HG03064 (cell line): ENCODE results near the gene ABTB2.
"Not testable (repeated sequence)": the region's sequence is repeated elsewhere in the genome, so short reads cannot be mapped to it uniquely, and the experiment has no call there.

ENCODE experiments used
- ATAC-seq: cut with Tn5 transposase; IDR thresholded peaks from one replicate; pipeline ENCODE4 v1.9.1; 2021; ENCODE audit warnings: low read depth; ENCODE audit not compliant: unreplicated experiment

The ABTB2 gene

DNA sequence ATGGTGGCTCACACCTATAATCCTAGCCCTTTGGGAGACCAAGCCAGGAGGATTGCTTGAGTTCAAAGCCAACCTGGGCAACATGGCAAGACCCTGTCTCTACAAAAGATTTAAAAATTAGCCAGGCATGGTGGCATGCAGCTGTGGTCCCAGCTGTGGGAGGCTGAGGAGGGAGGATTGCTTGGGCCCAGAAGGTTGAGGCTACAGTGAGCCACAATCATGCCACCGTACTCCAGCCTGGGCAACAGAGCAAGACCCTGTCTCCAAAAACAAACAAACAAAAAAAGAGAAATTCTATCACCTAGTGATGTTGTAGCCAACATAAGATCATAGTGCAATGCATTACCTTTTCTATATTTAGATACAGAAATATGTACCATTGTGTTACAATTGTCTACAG, 138.5 kb downstream of the ABTB2 start:
- no peak for ATAC-seq

DNA sequence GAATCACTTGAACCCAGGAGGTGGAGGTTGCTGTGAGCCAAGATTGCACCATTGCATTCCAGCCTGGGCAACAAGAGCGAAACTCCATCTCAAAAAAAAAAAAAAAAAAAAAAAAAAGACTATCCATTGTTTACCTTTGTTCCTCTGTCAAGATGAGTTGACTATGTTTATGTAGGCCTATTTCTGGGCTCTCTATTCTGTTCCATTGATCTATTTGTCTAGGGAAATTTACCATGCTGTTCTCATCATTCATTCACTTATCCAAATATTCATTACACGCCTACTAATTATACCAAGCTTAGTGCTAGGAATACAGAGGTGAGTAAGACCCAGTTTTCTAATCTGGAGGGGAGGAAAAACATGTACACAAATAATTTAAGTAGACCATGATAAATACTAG, 139.1 kb downstream of the ABTB2 start:
- not testable (repeated sequence) for ATAC-seq

DNA sequence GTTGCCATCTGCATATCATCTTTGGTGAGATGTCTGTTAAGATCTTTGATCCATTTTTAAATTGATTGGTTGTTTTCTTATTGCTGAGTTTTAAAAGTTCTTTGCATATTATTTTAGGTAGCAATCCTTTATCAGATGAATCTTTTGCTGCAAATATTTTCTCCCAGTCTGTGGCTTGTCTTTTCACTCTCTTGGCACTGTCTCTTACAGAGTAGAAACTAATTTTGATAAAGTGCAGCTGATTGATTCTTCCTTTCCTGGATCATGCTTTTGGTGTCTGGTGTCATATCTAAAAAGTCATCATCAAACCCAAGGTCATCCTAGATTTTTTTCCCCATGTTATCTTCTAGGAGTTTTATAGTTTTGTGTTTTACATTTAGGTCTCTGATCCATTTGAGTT, 139.7 kb downstream of the ABTB2 start:
- ATAC-seq = no peak

DNA sequence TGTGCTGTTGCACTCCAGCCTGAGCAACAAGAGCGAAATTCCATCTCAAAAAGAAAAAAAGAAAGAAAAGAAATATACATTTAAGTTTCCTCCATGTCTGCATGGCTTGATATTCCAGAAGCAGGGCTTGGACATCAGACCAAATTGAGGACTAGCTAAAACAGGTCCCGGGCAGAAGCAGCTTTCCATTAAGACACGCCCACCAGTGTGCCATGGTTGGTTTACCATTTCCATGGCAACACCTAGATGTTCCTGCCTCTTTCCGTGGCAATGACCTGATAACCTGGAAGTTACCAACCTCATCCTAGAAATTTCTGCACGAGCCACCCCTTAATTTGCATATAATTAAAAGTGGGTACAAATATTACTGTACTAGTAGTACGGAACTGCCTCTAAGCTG, 141.1 kb downstream of the ABTB2 start:
- ATAC-seq = no peak

DNA sequence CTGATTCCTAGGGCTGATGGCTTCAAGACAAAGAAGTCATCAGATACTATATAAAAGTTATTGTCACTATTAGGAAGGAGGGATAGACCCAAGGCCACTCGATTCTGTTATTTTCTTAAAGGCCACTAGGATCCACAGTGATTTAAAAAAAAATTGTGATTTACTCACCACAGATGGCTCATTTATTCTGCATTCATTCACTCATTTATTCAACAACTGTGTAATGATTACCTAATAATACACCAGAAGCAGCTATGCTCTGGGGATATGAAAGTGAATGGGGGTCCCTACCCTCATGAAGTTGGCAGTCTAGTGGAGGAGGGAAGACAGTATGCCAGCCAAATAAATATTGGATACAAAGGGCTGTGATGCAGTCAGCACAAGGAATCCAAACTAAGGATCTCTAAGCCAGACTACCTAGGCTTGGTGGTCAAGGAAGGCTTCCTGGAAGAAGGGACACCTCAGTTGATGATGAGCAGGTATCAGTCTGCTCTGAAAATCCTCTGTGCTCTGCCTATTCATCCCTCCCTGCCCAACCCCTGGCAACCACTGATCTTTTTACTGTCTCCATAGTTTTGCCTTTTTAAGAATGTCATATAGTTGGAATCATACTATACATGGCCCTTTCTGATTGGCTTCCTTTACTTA, 141.9 kb downstream of the ABTB2 start:
- ATAC-seq = no peak

DNA sequence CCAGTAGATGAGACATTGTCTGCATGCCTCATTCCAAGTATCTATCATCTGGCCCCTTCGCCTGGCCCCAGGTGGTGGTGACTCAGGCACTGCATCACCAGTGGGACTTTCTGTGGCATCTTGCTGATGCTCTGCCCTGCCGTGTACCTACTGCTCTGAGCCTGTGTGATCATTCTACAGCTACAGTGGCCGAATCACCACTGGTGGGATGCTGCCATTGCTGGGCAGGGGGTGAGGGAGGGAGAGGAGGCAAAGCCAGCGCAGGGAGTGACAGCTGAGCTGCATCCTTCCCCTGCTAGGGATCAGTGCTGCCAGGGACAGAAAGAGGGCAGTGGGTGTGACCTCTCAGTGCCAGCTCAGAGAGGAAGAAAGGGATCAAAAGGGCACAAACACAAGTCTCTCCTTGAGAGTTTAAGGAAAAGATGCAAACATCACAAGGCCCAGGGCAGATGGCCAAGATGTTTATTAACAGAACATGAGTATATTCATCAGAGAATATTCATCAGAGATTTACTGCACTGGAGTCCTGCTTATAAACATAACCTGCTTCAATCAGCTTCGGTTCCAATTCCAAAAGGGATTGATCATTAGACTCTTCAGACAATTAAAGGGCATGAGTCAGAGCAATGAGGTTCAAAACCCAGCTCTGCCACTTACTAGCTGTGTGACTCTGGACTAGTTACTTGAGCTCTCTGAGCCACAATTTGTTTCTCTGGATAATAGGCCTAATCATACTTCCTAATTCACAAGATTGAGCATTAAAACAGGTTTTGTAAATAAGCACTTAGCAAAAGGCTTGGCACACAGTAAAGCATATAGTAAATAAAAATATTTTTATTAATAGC, 142.6 kb downstream of the ABTB2 start:
- ATAC-seq = no peak

DNA sequence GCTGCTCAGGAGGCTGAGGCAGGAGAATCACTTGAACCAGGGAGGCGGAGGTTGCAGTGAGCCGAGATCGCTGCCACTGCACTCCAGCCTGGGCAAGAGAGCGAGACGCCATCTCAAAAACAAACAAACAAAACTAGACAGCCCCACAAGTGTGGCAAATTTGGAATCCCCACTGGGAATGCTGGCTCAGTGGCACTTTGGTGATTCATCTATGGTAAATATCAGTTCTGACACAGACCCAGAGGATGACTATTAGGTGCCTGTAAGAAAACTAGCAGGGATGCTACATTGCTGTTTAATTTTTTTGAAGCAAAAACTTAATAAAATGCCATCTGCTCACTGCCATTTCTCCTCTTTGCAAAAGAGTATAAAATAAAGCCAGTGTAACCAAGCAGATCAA, 144.4 kb downstream of the ABTB2 start:
- ATAC-seq = no peak

DNA sequence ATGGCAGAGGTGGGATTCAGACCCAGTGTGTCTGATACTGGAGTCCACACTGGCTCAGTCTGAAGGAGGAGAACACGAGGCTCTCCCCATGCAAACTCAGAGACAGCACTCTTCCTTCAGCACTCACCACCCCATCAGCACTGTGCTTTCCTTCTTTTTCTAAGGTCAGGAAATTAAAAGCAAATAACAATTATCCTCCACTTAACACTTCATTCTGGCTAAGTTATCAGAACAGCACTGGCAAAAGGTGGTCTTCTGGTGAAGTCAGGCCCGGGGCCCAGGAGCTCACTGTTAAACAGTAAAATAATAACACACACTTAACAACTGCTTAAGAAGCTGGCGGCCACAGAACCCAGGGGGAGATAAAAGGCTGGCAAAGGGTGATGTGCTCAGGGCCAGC, 145.2 kb downstream of the ABTB2 start:
- no peak for ATAC-seq

DNA sequence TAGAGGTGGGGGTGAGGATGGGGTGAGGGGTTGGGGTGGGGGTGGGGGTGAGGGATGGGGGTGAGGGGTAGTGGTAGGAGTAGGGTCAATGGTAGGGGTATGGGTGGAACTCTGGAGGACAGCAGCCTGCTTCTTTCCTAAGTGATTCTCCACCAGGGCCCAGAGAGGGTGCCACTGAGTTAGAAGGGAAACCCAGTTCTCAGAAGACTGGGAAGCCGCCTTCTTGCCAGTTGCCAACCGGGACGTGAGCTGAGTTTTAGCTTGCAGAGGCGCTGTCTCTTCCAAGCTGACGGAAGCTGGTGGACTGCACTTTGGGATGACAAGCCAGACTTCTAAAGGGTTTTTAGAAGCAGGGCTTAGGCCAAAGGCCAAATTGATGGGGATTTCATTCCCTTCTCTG, 148.0 kb downstream of the ABTB2 start:
- ATAC-seq = no peak

DNA sequence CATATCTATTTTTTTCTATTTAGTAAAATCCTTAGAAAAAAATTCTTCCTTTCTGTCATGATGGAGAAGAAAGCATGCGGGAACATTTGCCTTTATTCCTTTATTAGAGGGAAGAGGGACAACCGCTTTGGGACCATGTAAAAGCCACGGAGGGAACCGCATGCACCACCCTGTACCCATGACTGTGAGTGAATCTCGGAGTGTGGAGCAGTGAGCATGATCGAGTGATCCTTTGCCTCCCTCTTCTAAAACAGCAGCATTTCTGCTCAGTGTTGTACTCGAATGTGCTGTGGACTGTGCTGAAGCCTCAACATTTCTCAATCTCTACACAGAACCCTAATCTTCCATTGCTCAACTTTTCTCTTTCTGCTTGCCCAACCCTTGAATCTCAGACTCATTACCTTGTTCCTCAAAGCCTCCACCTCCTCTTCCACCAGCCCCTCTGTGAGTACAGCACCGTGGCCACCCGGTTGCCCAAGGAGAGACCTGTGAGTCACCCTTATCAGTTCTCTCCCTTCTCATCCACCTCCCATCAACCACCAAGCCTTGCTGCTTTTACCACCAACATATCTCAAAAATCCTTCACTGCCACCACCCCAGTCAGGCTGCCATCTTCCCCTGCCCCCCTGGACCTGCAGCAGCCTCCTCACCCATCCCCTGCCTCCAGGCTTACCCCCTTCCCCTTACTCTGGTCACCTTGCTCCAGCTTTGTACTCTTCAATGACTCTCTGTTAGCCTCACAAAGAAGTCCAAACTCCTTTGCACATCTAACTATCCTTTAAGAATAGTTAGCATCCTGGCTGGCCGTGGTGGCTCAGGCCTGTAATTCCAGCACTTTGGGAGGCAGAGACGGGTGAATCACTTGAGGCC, 149.3 kb downstream of the ABTB2 start:
- no peak for ATAC-seq

DNA sequence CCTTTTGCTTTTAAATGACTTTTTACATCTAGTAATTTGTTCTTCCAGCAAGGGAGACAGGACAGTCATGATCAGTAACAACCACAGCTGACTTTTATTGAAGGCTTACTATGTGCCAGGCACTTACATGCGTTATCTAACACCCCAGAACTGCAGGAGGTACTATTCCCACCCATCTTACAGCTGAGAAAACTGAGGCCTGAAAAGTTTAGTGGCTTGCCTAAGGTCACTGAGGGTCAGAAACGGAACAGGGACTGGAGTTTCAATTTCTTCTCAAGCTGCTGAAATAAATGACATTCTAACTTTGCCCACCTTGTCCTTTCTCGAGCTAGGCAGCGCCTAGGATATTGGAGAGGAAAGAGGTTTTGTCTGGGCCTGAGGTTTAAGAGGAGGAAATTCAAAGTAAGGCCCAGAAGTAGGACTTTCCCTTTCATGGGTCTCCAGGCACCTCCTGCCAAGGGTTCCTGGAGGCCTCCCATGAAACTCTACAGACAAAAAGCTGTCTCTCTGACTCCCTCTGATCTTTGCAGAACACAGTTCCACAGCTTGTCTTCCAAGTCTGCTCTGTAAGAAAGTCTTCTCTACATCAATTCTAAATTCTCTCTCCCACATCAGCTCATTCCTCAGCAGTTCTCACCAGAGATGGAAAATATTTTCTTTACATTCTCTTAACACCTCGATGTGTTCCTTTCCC, 150.2 kb downstream of the ABTB2 start:
- no peak for ATAC-seq

DNA sequence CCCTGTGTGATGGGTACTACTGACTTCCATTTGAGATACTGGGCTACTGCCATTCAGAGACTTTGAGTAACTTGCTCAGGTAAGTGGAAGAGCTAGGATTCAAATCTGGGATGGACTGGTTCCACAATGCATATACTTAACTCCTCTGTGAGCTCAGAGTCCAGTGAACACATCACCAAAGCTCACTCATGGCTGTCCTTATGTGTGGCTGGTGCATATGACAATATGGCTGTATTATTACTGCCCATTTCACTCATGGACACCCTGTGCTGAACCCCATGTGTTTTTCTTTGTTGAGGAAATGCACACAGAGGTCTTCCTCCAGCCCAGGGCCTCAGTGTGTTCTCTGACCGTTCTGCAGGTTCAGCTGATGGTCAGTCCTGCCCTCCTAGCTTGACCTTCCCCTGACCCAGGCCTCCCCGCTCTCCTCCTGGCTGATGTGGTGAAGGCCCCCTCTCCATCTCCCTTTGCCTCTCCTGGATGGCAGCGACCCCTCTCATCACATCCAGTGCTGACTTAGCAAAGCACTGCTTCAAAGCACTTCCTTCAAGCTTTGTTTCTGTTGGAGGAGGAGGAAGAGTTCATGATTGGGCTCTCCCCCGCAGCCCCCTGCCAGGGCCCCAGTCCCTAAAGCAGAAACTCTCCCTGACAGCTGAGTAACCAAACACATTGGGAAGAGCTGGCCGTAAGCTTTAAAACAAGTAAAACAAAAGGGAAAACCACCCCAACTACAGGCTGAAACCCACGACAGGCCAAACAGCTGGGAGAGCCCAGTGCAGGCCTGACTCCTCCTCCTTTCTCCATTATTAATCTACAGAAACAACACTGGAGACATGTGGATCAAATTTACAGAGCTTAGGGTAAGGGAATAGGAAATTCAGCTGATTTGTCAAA, 151.2 kb downstream of the ABTB2 start:
- no peak for ATAC-seq

DNA sequence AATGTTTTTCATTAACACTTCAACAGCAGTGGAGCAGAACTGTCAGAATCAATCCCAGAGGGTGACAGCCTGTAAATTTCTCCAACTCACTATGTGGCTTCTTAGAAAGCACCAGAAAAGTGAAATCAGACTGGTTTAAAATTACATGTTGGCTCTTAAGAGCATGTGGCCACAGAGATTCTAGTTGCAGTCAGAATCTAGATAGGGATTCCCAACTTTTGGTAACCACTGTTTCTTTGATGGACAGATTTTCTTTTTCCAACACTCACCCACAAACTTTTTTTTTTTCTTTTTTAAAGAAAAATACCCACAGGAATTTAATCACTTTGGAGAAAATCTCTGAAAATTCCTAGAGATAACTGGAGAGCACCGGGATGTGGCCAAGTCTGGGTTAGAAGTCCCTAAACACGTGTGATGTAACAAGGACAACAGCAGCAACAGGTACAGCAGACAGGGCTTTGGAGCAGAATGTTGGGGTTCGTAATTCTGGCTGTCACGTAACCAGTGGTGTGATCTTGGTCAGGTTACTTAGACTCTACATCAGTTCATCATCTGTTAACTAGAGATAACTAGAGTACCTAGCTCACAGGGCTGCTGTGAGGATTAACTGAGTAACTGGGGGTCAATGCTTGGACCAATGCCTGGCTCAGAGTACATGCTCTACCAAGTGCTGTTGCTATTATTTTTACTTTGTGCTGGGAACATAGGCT, 152.3 kb downstream of the ABTB2 start:
- no peak for ATAC-seq

DNA sequence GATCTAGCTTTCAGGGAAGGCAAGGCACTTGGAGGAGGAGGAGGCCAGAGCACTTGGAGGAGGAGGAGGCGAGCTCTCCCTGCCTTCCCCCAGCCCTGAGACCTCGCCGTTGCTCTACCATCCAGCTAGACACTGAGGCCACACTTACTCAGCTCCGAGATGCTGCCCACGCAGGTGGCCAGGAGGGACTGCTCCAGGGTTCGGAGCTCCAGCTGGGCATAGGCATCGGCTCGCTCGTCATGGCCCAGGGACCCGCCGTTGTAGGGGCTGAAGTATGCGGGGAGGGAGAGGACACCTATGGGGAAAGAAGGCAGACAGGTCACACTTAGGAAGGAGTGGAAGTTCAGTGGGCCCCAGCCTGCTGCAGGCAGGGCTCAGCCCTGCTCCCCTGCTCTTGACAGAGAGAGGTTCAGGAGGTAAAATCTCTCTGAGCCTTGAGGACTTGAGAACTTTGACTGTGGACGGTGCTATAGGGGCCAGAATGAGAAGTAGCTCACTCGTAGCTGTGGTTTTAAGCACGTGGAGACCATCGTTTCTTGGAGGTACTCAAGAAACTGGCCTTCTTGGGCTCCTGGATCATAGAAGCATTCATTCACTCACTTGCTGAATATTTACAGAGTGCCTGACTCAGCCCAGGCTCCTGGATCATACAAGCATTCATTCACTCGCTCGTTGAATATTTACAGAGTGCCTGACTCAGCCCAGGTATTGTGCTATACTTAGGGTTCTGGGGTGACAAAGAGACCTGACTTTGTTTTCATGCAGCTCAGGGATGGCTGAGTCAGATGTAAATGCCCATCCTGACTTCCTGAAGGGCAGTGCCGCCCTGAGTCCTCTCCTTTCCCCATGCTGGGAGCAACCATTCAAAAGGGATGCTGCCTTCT, 153.2 kb downstream of the ABTB2 start:
- ATAC-seq = no peak

DNA sequence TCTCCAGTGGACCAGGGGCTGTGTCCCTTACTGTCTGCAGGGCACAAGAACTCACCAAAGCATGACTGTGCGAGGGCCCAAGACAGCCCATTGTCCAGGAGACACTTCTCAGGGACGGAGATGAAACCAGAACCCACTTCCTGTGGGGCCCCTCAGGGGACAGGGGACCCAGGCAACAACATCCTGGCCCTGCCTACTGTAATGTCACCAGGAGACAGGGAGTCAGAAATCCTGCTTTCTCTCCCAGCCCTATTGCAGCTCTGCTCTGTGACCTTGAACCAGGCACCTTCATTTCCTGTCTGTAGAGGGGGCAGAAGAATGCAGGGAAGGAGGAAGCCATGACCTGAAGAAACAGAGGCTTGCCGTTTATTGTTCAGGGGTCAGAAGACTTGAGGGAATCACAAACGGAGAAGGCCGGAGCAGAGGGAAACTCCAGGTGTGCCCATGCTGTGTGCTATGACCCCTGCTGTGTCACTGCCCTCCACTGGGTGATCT, 154.4 kb downstream of the ABTB2 start:
- ATAC-seq = peak; percentile 49

DNA sequence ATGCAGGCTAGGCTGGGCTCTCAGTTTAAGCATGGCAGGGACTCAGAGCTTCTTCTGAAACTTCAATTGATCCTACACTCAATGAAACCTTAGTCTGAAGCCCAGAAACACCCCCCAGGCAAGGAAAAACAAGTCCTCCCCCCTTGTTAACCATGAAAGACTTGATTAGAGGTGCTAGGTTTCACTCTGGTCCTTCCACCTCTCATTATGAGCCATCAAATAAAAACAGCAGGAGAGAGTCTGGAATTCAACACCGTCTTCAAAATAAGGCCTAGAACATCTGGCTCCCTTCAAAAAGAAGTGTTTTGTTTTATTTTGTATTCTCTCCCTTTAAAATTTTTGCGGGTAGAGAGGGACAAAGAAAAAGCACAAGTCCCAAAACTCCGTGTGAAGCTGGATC, 156.7 kb downstream of the ABTB2 start:
- ATAC-seq = no peak

DNA sequence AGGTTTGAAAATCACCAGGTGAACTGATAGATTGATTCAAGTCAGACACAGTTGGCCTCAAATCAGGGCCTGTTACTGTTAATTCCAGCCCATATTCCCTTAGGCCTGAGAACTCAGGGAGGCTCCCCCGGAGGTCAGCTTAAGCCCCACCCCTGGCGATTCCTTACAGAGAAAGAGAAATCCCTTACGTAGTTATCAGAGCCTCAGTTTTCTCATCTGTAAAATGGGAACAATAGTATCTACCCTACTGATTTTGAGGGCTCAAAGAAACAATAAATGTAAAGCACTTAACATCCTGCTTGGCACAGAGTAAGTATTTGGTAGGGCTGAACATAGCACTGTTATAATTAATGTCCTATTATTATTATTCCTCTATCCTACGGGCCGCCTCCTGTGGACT, 158.3 kb downstream of the ABTB2 start:
- ATAC-seq = no peak

DNA sequence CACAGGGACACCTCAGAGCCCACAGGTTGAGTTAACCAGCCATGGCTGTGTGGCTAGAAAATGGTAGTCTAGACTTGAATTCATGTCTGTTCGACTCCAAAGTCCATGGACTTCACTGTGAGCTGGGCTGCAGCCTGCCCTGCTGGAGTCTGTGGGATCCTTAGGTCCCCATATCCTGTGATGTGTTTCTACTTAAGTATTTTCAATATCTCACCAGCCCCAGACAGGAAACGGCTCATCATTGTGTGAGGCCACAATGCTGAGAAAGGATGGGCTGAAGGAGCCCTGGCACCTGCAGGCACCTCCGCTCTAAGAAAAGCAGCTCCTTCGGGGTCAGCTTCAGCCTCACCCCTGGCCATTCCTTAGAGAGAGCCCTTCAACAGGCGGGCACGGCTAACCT, 159.3 kb downstream of the ABTB2 start:
- peak; percentile 59 for ATAC-seq
